Brain pericyte (primary cell): ENCODE data around the gene PIGH.

Source experiments
- DNase-seq: peaks from one replicate; pipeline ENCODE4 v3.0.0-alpha.2; 2012; ENCODE audit warnings: low read depth, low spot score

The PIGH gene

DNA sequence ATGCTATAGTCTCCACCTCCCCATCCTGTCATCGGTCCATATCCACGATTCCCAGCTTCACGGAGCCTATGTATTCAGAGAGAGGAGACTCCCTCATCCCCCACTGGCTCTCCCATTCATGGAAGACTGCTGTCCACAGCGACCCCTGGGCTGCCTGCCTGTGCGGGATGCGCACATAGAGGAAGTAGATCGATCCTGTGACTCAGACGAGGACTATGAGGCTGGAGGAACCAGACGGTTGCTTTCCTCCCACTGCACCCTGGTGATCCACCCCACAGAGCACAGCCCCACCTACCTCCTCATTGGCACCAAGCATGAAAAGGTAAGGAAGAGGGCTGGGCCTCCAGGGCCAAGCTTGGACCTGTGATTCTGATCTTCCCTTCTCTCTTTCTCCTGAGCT, 24.4 kb downstream of the PIGH start:
- DNase-seq, result no peak

DNA sequence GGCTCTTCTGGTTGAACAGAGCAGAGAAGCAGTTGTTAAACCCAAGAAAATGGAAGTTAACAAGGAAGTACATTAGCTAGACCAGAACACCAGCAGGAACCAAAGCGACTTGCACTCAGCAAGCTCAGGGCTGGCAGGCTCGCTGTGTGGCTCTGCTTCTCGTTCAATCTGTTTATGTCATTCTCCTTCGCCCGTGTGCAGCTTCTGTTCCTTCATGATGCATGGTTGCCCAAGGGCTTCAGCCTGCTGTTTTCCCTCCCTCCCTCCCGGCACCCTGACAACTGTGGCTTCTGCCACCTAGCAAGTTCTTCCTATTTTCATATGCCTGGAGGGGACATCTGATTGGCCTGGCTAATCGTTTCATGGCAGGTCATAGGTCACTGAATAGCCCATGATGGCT, 25.3 kb downstream of the PIGH start:
- no peak for DNase-seq

DNA sequence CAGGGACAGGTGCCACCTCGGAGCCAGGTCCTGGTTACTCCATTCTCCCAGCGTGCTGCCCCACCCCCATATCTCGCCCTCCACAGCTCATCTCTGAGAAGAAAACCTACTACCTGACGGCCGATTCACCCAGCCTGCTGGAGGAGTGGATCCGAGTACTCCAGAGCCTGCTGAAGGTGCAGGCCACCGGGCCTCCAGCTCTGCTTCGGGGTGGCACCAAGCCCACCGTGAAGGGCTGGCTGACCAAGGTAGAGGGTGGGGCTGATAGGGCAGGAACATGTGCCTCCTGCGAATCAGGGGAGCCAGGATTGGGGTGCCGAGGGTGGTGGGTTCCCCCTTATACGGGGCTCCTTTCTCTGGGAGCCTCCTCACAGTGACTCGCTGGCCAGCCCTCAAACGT, 25.9 kb downstream of the PIGH start:
- no peak for DNase-seq

DNA sequence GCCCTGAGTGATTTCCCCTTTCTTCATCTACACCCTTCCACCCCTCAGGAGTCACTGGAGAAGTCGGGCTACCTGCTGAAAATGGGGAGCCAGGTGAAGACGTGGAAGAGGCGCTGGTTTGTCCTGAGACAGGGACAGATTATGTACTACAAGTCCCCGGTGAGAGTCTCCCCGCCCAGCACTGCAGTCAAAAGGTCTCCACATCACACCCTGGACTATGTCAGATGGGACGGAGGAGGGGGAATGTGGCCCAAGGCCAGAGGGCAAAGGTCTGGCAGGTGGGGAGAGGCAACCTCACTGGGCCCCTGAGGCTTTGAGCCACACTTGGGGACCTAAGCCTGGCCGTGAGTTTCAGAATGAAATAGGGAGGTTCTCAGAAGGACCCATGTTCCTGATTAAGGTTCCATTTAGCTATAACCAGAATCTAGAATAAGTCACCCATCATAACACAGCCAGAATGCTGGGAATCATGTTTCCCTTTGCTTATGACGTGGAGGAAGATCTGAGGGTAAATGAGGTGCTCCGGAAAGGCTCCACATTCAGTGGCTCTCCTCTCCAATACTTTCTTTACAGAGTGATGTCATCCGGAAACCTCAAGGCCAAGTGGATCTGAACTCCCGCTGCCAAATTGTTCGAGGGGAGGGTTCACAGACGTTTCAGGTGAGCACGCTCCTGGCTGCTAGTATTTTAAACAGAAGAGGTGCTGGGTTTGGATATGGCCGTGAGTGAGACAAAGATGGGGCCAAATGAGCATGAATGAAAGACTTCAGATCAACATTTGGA, 26.6 kb downstream of the PIGH start:
- no peak for DNase-seq

DNA sequence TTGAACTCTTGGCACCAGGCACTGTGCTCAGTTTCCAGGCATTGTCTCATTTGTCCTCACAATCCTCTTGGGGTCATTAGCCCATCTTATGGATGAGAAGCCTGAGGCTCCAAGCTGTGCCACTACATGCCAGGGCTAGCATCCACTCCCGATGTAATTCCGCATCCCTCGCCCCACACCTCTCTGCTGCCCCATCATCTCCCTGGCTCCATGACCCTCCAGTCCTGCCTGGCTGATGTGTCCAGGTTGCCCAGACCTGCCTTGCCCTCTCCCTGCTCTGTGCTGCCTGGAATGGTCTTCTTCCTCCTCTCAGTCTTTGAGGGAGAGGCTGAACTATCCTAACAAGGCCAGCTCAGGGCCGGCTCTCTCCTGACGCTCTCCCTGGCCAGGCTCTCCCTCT, 27.5 kb downstream of the PIGH start:
- DNase-seq, result no peak

DNA sequence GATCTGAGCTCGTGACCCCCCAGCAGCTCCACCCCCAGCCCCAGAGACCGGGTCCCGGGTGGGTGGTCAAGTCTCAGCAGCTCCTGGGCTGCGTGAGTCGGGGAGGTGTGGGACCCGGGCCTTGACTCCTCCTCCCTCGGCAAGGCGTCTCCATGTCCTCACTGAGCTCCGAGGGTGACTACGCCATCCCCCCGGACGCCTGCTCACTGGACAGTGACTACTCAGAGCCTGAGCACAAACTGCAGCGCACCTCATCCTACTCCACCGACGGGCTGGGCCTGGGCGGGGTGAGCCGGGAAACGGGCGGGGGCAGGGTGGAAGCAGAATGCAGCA, 28.1 kb downstream of the PIGH start:
- DNase-seq, result no peak

DNA sequence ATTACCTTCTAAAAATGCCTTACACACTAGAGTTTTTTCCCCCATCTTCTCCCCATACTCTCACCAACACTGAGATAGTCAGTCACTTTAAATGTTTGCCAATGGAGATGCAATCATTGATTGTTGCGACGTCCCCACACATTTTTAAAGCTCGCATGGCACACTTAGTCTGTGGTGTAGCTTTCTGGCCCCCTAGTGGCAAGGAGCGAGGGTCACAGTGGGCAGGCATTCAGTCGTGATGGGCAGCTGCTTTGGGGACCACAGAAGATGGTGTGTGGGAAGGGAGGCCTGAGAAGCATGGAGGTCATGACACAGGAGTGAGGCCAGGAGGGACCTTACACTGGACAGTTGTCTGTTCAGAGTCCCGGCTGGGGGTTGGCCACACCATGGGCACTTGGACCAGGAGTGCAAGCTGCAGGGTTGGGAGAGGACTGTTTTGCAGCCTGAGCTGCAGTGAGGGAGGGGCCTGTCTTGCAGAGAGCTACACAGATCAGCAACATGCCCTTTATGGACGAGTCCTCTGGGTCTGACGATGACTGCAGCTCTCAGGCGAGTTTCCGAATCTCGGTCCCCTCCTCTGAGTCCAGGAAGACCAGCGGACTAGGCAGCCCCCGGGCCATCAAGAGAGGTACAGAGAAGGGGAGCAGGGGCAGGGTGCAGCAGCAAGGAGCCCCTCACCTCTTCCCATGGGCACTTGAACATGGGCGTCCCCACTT, 28.6 kb downstream of the PIGH start:
- no peak for DNase-seq

DNA sequence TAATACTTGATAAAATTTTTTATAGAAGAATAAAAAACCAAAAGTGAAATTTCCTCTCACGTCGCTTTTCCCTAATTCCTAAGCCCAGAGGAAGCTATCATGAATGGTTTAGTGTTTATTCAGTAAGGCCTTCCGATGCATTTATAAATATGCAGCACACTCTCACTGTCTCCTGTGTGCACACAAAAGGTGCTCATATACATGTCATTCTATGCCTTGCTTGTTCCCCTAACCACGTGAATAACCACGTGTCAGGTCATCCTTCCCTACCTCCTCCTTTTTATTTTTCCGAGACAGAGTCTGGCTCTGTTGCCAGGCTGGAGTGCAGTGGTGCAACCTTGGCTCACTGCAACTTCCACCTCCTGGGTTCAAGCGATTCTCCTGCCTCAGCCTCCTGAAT, 29.6 kb downstream of the PIGH start:
- no peak for DNase-seq

DNA sequence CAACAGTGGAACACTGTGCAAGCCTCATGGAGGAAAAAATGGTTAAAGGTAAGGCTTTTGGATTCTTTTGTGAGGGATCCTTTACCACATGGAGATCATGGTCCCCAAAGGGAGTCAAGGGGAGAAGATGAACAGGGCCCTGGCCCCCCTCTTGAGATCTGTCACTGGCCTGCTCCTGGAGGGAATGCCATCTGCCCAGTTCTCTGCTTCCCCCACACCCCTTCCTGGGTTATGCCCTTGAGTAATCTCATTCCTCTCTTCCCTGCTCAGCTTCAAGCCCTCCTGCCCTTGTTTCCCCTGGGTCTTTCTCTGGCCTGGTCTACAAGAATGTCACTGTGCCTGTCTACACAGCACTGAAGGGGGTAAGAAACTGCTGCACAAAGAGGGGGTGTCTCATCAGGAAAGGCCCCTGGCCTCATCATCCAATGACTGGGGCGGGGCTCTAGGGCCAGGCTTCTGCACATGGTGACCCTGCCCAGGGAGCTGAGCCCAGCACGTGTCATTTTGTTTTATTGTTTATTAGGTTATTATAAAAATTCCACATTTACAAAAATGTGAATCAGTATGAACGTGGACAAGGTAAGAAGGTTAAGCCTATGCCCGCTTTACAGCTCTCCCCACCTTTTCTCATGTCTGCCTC, 30.3 kb downstream of the PIGH start:
- DNase-seq, result no peak

DNA sequence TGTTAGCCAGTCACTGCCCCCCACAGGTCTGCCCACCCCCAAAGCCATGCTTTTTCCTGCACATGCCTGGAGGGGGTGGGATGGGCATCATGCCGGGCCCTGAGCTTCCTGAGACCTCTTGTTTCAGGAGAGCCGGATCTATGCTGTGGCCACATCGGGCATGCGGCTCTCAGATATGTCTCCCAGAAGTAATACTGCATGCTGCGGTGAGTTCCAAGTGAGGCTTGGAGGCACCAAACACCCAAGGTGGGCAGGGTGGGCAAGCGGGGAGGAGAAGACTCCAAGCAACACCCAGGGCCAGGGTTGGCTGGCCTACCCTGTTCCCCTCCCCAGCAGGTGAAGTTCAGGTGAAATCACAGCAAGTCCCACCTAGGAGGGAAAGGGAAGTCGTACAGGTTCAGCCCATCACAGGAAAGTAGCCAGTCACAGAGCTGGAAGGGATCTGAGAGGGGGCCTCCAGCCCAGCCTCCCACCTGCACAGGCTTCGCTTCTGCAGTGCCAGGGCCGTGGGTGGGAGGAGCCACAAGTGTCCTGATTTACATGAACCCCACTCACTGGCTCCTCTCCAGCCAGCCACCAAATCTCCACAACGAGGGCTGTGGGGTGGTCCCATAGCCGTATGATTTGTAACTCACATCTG, 30.9 kb downstream of the PIGH start:
- DNase-seq, result no peak

DNA sequence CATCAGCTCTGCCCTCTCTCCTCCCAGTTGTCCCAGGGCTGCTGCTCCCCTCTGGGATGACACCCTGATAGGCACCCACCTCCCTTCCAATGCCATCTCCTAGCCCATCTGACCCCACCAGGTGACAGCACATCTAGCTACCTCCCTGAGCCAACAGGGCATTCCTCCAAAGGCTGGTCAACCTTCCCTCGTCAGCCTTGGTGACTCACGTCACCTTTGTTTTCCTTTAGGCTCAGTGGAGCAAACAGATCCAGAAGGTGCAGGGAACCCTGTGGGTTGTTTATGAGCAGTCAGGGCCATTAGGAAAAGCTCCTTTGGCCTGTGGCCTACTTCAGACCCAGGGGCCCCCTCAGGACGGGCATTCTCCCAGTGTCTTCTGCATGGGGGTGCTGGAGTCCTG, 32.4 kb downstream of the PIGH start:
- no peak for DNase-seq

DNA sequence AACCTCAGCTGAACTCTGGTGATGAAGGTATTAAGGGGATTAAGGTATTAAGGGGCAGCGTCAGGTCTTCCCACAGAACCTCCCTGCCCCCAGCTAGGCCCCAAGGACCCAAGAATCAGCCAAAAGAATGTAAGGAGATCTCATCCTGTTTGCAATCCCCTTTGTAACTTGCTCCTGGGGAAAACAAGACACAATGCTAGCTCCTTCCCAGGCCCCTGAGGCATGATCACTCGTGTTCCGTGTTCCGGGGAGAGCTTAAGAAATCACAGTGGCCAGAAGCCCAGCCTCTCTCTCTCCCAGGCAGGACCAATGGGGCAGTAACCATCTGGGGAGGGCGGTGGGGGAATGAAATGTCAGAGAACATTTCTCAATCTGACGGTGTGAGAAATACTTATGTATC, 33.2 kb downstream of the PIGH start:
- no peak for DNase-seq

DNA sequence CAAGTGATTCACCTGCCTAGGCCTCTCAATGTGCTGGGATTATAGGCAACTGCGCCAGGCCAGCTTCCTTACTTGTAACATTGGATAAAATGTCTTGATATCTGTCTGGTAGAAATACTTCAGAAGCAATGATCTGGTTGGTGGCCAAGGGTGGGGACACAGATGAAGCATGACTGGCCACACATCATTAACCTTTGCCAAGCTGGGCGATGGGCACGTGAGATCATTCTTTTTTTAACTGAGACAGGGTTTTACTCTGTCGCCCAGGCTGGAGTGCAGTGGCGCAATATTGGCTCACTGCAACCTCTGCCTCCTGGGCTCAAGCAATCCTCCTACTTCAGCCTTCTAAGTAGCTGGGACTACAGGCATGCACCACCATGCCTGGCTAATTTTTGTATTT, 35.8 kb downstream of the PIGH start:
- DNase-seq, result no peak

DNA sequence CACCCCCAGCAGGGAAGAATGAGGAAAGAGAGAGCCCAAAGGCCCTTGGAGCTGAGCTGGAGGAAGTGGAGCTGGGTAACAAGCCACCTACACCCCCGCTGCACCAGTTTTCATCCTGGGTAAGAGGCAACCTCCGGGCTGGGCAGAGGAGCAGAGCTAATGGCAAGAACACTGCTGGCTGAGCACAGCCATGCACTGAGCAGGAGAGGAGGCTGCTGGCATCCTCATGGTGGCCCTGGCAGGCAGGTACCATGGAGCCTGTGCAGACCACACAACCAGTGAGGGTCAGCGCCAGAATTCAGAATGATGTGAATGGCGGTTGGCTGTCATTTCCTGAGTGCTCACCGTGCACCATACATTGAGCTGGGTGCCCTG, 37.3 kb downstream of the PIGH start:
- DNase-seq, result no peak

DNA sequence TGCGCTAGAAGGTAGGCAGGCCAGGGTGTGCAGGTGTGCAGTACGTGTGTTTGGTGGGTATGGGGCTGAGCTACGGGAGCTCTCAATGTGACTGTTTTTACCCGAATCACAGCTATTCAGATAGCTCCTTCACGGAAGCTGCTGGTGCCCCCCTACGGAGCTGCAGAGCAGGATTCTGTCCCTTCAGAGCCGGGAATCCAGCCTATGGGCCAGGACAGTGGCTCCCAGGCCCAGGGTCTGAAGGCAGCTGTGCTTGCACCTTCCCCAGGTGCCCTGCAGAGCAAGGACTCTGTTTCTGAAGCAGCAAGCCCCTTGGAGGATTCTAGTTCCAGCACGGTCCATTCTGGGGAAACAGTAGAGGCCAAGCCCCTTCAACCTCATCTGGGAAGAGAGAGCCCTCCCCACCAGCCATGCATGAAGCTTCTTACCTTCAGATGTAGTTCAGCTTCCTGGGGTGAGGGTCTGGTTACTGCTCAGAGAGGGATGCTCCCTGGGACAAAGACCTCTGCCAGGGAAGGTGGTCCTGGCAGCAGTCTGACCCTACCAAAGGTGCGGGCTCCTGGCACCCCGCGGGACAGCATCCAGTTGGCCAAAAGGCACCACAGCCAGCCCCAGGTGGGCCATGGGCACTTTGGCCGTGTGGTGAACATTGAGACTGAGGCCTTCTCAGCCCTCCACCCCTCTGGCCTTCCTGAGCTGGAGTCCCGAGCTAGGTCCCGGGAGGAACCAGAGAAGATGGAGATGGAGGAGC, 37.9 kb downstream of the PIGH start:
- no peak for DNase-seq

DNA sequence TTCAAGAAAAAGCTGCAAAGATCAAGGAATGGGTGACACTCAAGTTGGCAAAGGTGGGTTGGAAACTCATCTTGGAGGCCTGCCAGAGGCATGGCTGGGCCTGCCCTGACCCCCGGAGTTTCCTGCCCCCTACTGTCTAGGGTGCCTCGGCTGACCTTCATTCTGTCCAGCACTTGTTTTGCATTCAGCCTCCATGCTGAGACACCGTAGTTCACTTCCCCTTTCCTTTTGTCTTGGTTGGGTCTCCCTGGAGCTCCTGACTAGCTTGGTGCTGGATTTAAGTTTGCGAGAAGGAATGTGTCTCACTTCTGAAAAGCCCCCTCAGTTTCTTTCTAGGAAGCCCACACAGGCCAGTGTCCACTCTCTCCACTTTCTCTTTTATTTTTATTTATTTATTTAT, 40.4 kb downstream of the PIGH start:
- no peak for DNase-seq

DNA sequence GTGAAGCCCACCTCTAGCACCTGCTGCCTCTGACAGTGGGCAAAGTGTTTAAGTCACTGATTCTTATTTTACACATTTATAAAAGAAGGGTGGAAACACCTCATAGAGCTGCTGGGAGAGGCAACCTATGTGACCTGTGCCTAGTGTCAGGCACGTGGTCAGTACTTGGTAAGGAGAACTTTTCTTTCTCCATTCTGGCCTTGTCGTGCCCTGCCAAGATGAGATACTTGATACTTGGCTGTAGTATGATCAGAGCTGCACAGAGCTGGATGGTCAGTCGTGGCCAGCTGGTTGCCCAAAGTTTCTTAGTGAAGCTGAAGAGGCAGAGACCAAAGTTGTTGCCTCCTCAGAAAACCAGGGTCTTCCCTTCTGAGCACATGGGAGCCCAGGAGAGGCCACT, 42.4 kb downstream of the PIGH start:
- DNase-seq, result no peak

DNA sequence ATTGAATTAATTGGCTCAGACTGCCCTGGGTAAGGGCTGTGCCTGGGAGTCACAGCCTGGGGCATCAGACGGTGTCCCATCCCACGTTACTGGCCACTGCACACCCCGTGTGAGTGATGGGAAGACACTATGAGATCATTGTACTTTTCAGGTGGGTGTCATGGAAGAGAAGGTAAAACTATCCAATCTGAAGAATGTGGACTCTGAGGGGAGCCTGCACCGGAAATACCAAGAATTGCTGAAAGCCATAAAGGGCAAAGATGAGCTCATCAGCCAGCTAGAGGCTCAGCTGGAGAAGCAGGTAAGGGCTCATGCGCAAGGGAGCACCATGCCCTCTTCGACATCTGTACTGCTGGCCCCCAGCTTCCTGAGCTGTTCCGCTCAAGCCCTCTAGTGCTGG, 43.0 kb downstream of the PIGH start:
- no peak for DNase-seq

DNA sequence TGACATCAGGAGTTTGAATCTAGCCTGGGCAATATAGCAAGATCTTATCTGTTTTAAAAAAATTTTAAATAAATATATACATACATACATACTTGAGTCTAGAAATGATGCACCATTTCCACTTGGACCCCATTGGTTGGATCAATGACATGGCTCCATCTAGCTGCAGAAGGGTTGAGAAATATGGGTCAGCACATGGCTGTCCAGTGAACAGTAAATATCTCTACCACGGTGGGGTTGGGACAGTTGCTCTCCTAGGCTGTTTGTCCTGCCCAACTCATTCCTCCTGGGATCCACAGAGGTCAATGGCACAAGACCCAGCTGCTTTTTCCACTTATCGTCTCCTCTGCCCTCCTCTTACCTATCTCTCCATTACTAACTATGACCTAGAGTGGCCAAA, 43.4 kb downstream of the PIGH start:
- DNase-seq, result no peak

DNA sequence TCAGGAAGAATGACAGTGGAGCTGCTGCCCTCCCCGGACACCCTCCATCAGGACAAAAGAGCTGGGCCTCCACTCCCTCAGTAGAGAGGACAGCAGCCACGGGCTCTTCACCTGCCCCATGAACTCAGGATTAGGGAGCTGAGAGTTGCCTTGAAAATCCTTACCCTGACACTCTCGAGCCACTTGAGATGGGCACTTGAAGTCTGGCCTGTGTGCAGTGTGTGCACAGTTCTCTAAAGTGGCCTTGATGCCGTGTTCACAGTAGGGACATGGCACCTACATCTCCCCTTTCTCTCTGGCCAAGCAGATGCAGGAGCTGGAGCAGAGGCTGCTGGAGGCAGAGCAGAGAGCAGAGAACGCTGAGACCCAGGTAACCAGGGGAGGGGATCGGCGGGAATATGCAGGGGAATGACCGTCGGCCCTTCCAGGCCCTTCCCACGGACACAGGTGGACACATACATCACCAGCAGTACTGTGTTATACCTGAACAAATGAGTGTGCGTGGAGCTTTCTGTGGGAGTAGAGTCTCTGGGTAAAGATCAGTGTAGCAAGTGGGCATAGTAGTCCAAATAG, 44.5 kb downstream of the PIGH start:
- DNase-seq, result no peak

DNA sequence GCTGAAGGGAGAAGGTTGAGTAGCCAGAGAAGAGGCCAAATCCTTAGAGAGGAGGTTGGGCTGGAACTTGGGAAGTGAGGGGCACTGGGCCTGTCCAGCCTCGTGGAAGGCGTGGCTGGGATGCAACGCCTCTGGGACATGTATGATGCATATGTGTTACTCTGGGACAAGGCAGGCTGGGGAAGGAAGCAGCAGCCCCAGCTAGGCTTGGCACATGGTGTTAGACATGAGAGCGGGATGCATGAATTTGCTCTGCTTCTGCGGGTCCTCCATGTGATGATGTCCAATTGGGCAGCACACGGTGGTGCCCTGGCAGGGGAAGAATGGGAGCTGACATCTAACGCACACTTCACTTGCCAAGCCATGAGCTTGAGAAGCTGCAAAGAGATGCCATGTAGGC, 45.7 kb downstream of the PIGH start:
- no peak for DNase-seq

DNA sequence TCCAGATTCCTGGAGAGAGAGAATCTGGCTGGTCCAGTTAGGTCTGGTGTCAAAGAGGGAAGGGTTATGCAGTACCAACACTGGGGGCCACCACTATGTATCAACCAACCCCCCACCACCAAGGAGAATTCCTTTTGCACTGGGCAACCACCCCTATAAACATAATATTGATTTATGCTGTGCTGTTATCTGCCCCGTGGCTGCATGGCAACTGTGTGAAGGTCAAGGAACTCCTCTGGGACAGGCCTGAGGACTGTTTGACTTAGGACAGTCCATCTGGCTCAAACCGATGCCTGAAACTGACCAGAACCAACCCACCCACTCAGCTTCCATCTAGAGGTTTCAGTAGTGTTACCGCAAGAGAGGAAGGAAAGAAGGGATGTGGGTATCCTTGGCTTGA, 46.5 kb downstream of the PIGH start:
- DNase-seq, result no peak
